Loucy (cell line): ENCODE results near the gene COL6A2.

Experiments used
- H2AFZ ChIP-seq: fragments of 200-600 bp; sonication (generic); 2 replicates; pipeline ENCODE4 v1.6.0; 2016; ENCODE audit warnings: antibody characterized with exemption, mild to moderate bottlenecking, low read length, moderate library complexity
- H3F3A ChIP-seq: fragments of 200-600 bp; 2 replicates; pipeline ENCODE4 v1.6.0; 2016; ENCODE audit warnings: antibody characterized with exemption, low read depth, mild to moderate bottlenecking
- H3K27me3 ChIP-seq: fragments of 200-600 bp; sonication (generic); 2 replicates; pipeline ENCODE4 v1.6.1; 2014; ENCODE audit warnings: low read length, mild to moderate bottlenecking; ENCODE audit not compliant: insufficient read depth, poor library complexity, severe bottlenecking
- H3K36me3 ChIP-seq: fragments of 200-600 bp; sonication (generic); 2 replicates; pipeline ENCODE4 v1.6.1; 2016; ENCODE audit warnings: low read length; ENCODE audit not compliant: insufficient read depth
- H3K4me1 ChIP-seq: fragments of 200-600 bp; sonication (generic); 2 replicates; pipeline ENCODE4 v1.5.1; 2014; ENCODE audit warnings: low read length, mild to moderate bottlenecking; ENCODE audit not compliant: insufficient read depth, poor library complexity, severe bottlenecking
- H3K4me2 ChIP-seq: fragments of 200-600 bp; sonication (generic); 2 replicates; pipeline ENCODE4 v1.6.0; 2014; ENCODE audit warnings: antibody characterized with exemption, low read length, low read depth, mild to moderate bottlenecking; ENCODE audit not compliant: poor library complexity, severe bottlenecking
- H3K4me3 ChIP-seq: fragments of 200-600 bp; sonication (generic); 2 replicates; pipeline ENCODE4 v1.5.1; 2014; ENCODE audit warnings: low read length, mild to moderate bottlenecking, mixed read lengths; ENCODE audit not compliant: poor library complexity, severe bottlenecking
- H3K79me2 ChIP-seq: fragments of 200-600 bp; sonication (generic); 2 replicates; pipeline ENCODE4 v1.6.1; 2014; ENCODE audit warnings: low read length; ENCODE audit not compliant: insufficient read depth
- H3K9ac ChIP-seq: fragments of 200-600 bp; sonication (generic); 2 replicates; pipeline ENCODE4 v1.6.0; 2014; ENCODE audit warnings: mild to moderate bottlenecking, low read depth, low read length, moderate library complexity; ENCODE audit not compliant: poor library complexity, severe bottlenecking
- H3K9me2 ChIP-seq: fragments of 200-600 bp; sonication (generic); replicated peaks from 2 replicates; pipeline ENCODE4 v1.6.1; 2016; ENCODE audit warnings: low read depth, low read length, mixed read lengths
- H3K9me3 ChIP-seq: fragments of 200-600 bp; sonication (generic); 2 replicates; pipeline ENCODE4 v1.6.1; 2014; ENCODE audit warnings: mild to moderate bottlenecking, antibody characterized with exemption, low read length, low read depth; ENCODE audit not compliant: insufficient read depth
- H4K20me1 ChIP-seq: fragments of 200-600 bp; sonication (generic); 2 replicates; pipeline ENCODE4 v1.6.0; 2014; ENCODE audit warnings: antibody characterized with exemption, low read length, mild to moderate bottlenecking; ENCODE audit not compliant: insufficient read depth, poor library complexity, severe bottlenecking
- CTCF ChIP-seq: fragments of 200-600 bp; sonication (generic); conservative IDR thresholded peaks from 2 replicates; pipeline ENCODE4 v1.5.1; 2014; ENCODE audit warnings: mild to moderate bottlenecking, antibody characterized with exemption, low read length
- EZH2phosphoT487 ChIP-seq: fragments of 200-600 bp; IDR thresholded peaks from 2 replicates; pipeline ENCODE4 v1.6.1; 2018; ENCODE audit warnings: antibody characterized with exemption, mild to moderate bottlenecking, moderate library complexity, borderline replicate concordance

Gene COL6A2

GRCh38 chr21:46142582-46143473 is 44.9 kb downstream of the COL6A2 start:
- H3F3A ChIP-seq: no peaks in the 10 kb centered on the region
- TF ChIP-seq CTCF (no peak), EZH2phosphoT487 (no peak)
- no peak overlapping the region for H3K4me3 ChIP-seq

GRCh38 chr21:46144464-46145070 is 46.7 kb downstream of the COL6A2 start:
- no peaks in the 10 kb centered on the region for H4K20me1 ChIP-seq
- H2AFZ ChIP-seq: no peak overlapping the region
- H3K9me2 ChIP-seq: no peaks in the 10 kb centered on the region
- H3K4me2 ChIP-seq: peak overlapping the region; percentile 37
- TF ChIP-seq EZH2phosphoT487: no peak
- no peak for TF ChIP-seq CTCF
- peaks cover 9% of the 10 kb centered on the region for H3K4me1 ChIP-seq
- H3K79me2 ChIP-seq: no peaks in the 10 kb centered on the region
- no peaks in the 10 kb centered on the region for H3K27me3 ChIP-seq
- H3K9ac ChIP-seq: no peak overlapping the region
- no peaks in the 10 kb centered on the region for H3F3A ChIP-seq
- no peak overlapping the region for H3K4me3 ChIP-seq
- H3K36me3 ChIP-seq: no peaks in the 10 kb centered on the region
- no peaks in the 10 kb centered on the region for H3K9me3 ChIP-seq

More at GRCh38 chr21:46142582-46143473, 44.9 kb downstream of the COL6A2 start:
- H3K79me2 ChIP-seq: no peaks in the 10 kb centered on the region
- no peaks in the 10 kb centered on the region for H4K20me1 ChIP-seq
- H3K9ac ChIP-seq: no peak overlapping the region
- H3K4me2 ChIP-seq: peak overlapping the region; percentile 11
- no peak overlapping the region for H2AFZ ChIP-seq
- H3K9me2 ChIP-seq: no peaks in the 10 kb centered on the region
- no peaks in the 10 kb centered on the region for H3K9me3 ChIP-seq
- no peaks in the 10 kb centered on the region for H3K36me3 ChIP-seq
- H3K4me1 ChIP-seq: peaks cover 9% of the 10 kb centered on the region
- no peaks in the 10 kb centered on the region for H3K27me3 ChIP-seq

- no peaks in the 10 kb centered on the region for H3K36me3 ChIP-seq
- H3K4me3 ChIP-seq: no peak overlapping the region
- TF ChIP-seq CTCF (no peak), EZH2phosphoT487 (no peak)
- H3K9ac ChIP-seq: no peak overlapping the region
- H3K4me2 ChIP-seq: peak overlapping the region; percentile 37
- H3K79me2 ChIP-seq: no peaks in the 10 kb centered on the region
- no peak overlapping the region for H2AFZ ChIP-seq
- H3K4me1 ChIP-seq: peaks cover 9% of the 10 kb centered on the region
- no peaks in the 10 kb centered on the region for H3F3A ChIP-seq
- H3K9me3 ChIP-seq: no peaks in the 10 kb centered on the region
- H3K9me2 ChIP-seq: no peaks in the 10 kb centered on the region
- no peaks in the 10 kb centered on the region for H4K20me1 ChIP-seq
- H3K27me3 ChIP-seq: no peaks in the 10 kb centered on the region
Observed at GRCh38 chr21:46145159-46145839, 47.4 kb downstream of the COL6A2 start.
